HG02852 (cell line): ENCODE measurements around the gene RALGAPA2.
"Not testable (repeated sequence)": the region's sequence is repeated elsewhere in the genome, so short reads cannot be mapped to it uniquely, and the experiment has no call there.

Experiments used
- ATAC-seq: cut with Tn5 transposase; IDR thresholded peaks from one replicate; pipeline ENCODE4 v1.9.1; 2021; ENCODE audit warnings: mild to moderate bottlenecking, moderate library complexity; ENCODE audit not compliant: unreplicated experiment

The RALGAPA2 gene

GRCh38 chr20:20362774-20363433 lies 349.5 kb downstream of the RALGAPA2 start:
- no peak for ATAC-seq

GRCh38 chr20:20360464-20360863 lies 352.0 kb downstream of the RALGAPA2 start:
- ATAC-seq, result peak; percentile 62

- no peak for ATAC-seq
These were observed 352.8 kb downstream of the RALGAPA2 start for GRCh38 chr20:20359628-20360027.

GRCh38 chr20:20358801-20359200 lies 353.6 kb downstream of the RALGAPA2 start:
- ATAC-seq, result no peak

- not testable (repeated sequence) for ATAC-seq
These were observed 356.9 kb downstream of the RALGAPA2 start for GRCh38 chr20:20355503-20355902.

GRCh38 chr20:20353576-20353975 lies 358.9 kb downstream of the RALGAPA2 start:
- ATAC-seq, result no peak

GRCh38 chr20:20344476-20344875 lies 368.0 kb downstream of the RALGAPA2 start:
- no peak for ATAC-seq

- no peak for ATAC-seq
These were observed 368.5 kb downstream of the RALGAPA2 start for GRCh38 chr20:20343932-20344331.
